HT-29 (cell line): Measurements from ENCODE around the gene PSMF1. TPM values are rescaled to one million over a fixed set of nuclear protein-coding genes. Genes with fewer than 3 reads are reported as not detected.

Experiments
- DNase-seq: peaks from one replicate; pipeline ENCODE4 v3.0.0-alpha.2; 2015; ENCODE audit warnings: low spot score
- total RNA-seq: library from RNA; depleted of rRNA; stranded (reverse); fragments of >200 nt; shearing (Covaris generic); gene quantifications from 2 replicates; pipeline ENCODE4 v1.2.3, GENCODE V29; 2014

PSMF1 gene
- total RNA-seq, 1 experiment from 2014 or later = 50.7 TPM

DNA sequence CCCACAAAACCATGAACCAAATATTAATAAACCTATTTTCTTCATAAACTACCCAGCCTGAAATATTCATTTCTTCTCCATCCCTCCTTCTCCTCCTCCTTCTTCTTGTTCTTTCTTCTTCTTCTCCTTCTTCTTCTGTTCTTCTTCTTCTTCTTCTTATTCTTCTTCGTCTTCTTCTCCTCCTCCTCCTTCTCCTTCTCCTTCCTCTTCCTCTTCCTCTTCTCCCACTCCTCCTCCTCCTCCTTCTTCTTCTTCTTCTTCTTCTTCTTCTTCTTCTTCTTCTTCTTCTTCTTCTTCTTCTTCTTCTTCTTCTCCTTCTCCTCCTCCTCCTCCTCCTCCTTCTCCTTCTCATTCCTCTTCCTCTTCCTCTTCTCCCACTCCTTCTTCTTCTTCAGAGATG, 71.4 kb downstream of the PSMF1 start:
- no peak for DNase-seq

DNA sequence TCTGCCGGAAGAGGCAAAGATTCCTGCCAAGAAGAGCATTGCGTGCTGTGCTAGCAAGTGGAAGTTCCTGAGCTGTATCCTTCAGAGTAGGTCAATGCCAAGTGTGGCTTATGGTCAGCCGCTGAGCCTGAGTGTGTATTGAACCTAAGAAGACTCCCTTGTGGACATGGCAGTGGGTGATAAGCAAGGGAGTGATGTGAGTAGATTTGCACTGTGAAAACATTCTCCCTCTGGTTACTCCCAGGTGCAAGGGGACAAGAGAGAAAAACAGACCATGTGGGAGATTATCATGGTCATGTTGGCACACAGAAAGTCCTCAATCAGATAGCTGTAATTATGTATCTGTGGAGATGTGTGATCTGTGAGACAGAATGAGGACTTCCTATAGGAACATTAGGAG, 72.4 kb downstream of the PSMF1 start:
- DNase-seq = no peak

DNA sequence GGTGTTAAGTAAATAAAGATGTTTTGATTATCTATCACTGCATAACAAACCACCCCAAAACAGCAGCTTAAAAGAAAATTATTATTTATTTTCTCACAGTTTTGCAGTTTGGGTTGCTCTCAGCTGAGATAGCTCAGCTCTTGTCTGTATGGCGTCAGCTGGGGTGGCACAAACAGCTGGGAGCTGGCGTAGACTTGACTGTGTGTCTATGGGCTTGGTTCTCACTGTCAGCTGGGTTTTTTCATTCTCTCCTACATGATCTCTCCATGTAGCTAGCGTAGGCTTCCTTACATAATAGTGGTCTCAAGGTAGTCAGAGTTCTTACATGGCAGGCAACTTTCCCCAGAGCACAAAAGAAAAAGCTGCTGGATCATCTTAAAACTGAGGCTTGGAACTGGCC, 72.9 kb downstream of the PSMF1 start:
- DNase-seq = no peak

DNA sequence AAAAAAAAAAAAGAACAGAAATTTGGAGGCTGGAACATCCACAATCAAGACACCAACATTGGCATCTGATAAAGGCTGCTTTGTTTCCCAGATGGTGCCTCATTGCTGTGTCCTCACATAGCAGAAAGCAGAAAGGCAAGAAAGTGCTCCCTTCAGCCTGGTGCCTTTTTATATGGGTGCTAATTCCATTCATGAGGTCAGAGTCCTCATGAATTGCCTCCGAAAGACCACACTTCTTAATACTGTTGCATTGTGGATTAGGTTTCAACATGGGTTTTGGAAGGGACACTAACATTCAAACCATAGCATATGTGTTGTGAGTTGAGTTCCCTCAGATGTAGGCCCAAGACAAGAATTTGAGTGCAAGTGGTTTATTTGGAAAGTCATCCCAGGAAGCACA, 76.8 kb downstream of the PSMF1 start:
- no peak for DNase-seq

DNA sequence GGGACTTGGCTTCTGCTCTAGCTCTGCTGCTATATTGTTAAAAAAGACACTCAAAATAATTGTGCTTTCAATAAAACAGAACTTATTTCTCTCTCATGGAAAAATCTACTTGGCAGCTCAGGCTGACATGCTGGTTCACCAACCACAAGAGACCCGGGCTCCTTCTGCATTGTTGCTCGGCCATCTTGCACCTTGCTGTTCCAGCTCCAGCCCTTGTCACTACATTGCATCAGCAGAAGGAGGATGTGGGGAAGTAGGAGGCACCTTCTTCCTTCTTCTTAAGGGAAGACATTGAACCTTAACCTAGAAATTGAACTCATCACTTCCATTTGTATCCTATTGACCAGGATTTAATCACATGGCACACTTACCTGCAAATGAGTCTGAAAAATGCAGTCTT, 78.2 kb downstream of the PSMF1 start:
- DNase-seq = no peak

DNA sequence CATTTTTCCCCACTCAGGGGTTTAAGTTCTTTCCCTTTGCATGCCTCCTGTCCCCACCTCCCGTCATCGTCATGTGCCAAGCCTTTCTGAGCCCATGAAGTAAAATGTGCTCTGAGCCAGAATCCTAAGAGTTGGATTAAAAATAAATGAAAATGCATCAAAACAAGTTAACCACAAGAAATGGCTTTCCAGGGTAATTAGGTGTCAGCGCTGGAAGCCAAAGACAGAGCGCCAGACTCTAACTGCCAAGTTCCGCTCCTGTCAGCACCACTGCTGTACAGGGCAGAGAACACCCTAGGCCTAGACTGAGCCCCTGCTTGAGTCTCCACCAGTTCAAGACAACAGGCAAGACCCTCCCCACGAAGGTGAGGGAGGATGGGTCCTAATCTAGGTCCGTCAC, 79.4 kb downstream of the PSMF1 start:
- no peak for DNase-seq

DNA sequence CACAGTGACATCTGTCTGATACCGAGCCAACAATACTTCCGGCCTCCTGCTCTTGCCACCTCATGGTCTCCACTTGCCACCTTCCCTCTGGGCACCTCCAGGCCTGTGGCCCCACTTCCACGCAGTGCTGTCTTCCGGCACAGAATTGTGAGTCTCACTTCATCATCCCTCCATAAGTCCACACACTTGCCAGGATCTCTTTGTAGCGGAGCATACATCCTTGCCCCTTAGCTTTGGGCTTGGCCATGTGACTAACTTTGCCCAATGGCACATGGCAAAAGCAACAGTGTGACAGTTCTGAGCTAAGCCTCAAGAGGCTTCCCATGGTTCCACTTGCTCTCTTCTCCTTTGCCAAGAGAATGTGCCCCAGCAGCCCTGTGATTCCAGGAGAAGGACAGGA, 80.3 kb downstream of the PSMF1 start:
- no peak for DNase-seq

DNA sequence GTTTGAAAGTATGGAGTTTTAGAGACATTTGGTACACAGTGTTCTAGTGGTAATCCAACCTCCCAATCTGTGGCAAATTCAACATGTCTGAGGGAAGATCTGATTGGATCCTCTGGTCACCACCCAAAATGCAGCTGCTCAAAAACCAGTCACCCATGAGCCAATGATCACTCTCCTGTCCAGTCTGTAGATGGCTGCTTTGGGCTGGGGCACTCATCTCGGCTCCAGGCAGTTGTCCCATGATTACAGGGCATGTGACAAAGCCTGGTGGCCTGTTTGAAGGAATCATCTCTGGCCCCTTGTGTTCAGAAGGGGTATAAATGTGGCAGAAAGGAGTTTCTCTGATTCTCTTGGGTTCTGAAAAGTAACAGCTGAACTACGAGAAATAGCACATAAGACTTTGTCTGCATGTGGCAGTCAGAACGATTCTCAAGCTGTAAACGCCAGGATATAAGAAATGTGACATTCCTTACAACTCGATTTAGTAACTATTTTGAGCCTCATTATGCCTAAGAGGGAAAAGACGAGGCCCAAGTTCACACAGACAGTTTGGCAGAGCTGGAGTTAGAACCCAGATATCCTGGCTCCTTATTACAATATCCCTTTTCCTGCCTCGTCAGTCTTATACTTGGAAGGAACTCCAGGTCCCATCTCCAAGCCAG, 80.9 kb downstream of the PSMF1 start:
- no peak for DNase-seq

DNA sequence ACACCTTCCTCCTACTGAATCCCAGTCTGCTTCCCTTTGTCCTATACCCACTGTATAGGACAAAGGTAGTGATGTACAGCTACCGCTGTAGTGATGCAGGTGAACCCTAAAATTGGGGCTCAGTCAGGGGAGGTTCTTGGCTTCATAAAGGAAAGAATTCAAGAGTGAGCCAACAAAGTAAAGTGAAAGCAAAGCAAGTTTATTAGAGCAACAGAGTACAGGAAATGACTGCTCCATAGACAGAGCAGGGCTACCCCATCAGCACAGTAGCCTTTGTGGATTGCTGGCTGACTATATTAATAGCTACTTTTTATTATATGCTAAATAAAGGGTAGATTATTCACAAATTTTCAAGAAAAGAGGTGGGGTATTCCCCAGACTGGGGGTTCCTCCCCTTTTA, 81.6 kb downstream of the PSMF1 start:
- no peak for DNase-seq

DNA sequence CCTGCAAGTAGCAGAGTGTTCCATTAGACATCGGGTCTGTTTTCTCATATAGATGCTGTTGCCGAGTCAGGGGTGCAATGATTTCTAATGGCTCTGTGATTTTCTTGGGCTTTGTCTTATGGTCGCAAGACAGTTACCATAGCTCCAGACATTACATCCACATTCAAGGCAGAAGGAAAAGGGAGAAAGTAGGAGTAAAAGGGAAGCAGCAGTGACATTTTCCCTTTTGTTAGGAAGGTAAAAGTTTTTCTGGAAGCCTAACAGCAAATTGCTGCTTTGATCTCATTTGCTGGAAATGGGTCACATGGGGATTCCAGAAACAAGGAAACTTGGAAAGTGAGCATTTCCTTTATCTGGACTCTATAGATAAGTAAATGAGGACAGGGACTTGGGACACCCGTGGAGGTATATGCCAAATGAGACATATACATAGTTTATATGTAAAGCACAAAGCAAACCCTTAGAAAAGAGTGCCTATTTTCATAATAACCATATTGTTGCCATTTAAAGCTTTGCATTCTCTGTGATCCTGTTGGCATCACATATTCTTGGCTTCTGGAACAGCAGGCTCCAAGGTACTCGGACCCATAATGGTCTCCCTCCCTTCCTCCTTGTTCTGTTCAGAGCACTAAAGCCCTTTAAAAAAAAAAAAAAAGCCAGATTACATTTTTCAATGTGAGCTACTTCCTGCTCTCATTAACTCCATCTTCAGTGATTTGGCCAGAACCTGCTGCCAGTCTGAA, 84.5 kb downstream of the PSMF1 start, which contains the start of gene C20orf202:
TSS of gene C20orf202 (plus strand) at position 693 of the 743 bp plus-strand sequence. CDS start 132 bp downstream, outside the sequence.
- DNase-seq = no peak

DNA sequence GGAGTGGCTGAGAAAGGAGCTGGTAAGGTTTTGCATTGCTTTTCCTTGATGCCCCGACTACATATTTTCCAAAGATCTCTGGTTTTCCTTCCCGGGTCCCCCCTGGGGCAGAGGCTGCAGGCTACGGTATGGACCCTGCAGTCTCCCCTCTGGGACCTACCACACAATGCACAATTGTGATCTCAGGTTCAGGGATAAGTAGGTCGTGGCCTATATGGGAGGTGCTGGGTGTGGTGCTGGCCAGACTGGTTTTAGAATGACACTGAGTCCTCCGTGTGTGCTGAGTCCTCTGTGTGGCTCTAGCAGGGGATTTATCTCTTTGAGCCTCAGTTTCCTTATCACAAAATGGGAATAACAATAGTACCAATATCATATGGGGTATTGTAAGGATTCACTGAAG, 85.2 kb downstream of the PSMF1 start:
- no peak for DNase-seq

DNA sequence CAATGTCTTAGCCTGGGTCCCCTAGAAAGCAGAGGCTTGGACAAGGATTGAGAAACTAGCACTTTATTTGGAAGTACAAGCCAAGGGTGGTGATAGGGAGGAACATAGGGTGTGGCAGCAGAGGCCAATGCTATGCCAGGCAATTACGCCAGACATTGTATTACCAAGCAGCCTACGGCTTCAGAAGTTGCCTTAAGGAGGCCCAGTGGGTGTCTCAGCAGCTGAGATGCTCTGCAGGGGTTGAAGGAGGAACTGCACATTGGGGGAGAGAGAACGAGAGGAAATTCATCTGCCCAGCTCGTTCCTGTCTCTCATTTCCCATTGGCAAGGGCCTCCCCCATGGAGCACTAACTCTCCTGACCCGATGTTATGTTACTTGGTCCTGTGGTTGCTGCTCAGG, 85.7 kb downstream of the PSMF1 start:
- no peak for DNase-seq

DNA sequence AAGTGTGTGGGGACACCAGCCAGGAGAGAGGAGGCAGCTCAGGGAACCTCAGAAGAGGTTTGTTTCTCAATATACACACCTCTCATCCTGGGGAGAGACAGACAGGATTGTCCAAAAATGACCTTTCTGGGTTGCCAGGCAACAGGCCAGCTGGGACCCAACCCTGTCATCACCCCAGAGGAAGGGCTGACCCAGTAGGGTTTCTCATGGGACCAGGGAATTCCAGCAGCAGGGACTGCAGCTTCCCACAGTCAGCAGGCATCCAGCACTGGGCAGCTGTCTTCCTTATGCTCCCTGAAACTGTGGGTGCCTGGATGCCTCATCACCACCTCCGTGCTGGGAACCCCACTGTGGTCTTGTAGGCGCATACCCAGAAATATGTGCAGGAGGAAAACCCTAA, 86.2 kb downstream of the PSMF1 start:
- DNase-seq = no peak

DNA sequence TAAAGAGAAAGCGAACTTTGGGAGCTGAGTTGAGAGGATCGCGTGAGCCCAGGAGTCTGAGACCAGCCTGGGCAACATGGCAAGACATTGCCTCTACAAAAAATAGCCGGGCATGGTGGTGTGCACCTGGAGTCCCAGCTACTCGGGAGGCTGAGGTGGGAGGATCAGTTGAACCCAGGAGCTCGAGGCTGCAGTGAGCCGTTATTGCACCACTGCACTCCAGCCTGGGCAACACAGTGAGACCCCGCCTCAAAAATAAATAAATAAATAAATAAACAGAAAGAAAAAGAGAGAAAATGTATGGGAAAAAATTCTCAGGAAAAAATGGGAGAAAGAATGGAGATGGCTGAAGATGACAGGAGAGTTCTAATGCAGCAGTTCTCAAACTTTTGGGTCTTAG, 87.4 kb downstream of the PSMF1 start:
- no peak for DNase-seq

DNA sequence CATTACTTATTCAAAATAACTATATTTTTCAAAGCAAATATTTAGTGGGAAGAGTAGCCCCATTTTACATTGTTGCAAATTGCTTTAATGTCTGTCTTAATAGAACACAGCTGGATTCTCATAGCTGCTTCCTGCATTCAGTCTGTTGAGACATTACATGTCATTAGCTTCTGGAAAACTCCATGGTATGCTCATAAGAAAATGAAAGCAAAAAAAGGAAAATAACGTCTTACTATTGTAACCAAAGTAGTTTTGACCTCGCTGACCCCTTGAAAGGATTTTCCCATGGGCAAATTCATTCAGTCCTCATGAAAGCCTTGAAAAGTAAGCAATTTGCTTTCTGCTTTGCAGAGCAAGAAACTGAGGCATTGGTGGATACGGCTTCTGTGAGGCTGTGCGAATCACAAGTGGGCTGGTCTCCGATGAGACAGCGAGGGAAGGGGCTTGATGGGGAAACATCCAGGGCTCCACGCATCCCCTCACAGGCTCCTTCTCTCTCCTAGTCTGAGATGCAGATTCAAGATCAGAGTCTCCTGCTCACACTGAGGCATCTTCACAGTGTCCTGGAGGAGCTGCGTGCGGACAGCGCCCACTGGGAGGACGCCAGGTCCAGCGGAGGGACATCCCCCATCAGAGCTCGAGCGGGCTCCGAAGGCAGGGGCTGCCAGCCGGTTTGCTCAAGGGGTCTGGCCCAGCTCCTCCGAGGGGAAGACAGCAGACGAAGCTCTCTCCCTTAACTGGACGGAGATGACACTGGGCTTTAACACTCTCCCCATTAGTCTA, 88.2 kb downstream of the PSMF1 start:
- DNase-seq = no peak

DNA sequence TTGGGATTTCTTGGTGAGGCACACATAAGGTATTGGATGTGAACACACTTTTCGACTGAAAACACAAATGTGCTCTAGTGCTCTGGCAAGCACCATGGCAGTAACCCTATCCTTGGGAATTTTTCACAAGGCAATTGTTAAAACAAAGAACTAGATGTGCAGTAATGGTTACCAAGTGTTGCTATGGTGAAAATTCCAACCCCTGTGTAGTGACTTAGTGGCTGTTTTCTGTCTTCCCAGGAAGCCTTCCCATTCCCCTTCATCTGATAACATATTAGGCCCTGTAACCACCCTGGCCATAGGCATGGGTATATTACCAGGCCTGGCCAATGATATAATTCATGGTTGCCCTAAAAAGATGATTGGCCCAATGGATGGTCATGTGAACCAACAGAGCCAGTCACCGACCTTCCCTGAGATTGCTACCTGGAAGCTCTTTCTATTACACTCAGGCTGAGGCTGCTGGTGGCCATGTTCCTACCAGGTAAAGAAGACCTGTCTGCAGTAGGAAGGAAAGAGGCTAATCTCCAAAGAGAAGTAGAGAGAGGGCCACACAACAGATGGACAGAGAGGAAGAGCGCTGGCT, 89.0 kb downstream of the PSMF1 start:
- no peak for DNase-seq

DNA sequence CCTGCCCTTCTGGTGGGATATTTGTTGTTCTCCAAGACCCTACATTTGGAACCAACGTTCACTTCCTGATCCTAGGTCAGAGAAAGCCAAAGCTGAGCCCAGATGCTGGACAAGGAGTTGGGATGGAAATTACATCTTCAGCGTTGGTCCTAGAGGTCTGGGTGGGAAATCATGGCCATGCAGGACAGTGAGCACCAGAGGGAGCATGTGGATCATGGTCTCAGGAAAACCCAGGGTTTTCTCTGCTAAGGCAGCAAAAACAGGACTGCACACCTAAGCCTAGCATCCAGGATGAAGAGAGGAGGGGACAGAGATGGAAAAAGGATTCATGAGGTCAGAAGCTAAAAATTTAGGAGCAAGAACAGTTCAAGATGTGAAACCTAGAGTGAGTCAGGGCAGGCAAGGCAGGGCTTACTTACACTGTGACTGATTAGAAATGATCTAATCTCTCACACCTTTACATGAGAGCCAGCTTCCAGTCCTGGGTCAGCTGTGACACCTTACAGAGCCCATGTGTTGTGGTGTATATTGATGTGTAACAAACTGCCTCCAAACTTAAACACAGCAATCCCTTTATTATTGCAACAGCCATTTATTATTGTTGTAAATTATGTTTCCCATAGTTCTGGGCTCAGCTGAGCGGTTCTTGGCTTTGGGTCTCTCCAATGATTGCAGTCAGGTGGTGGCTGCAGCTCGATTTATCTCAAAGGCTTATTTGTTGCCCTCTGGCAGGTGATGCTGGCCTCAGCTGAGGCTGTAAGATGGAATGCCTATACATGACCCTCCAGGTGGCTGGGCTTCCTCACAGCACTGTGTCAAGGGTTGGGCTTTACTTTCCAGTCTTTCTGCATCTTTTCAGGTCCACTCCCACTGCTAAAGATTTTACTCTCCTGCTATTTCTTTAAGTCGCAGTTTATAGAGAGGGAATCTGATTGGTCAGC, 91.3 kb downstream of the PSMF1 start:
- DNase-seq = no peak

DNA sequence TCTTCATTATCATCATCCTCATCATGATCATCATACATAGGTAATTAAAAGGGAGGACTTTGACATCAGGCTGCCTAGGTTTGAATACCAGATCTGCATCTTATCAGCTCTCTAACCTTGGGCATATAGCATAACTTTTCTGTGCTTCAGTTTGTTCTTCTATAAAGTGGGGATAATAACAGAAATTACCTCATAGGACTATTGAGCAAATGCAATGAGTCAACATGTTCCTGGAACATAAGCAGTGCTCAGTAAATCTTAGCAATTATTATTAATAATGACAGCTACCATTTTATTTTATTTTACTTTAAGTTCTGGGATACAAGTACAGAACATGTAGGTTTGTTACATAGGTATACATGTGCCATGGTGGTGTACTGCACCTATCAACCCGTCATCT, 92.1 kb downstream of the PSMF1 start:
- DNase-seq = no peak

DNA sequence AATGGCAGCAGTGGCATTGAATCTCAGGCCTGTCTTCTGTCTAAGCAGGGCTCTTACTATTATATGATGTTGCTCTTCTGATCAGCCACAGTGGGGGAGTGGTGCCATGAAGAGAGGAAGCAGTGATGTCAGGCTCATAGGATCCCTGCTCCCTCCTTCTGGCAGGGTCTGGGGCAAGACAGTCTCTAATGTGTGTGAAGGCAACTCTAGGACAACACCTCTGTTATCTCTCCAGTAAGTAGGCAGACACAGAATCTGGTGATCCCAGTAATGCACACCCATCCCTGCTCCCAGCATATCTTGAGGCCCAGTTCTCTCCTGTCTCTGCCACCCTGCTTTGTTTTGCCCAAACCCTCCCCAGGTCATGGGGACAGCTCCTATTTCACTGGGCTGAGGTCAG, 93.6 kb downstream of the PSMF1 start:
- no peak for DNase-seq

DNA sequence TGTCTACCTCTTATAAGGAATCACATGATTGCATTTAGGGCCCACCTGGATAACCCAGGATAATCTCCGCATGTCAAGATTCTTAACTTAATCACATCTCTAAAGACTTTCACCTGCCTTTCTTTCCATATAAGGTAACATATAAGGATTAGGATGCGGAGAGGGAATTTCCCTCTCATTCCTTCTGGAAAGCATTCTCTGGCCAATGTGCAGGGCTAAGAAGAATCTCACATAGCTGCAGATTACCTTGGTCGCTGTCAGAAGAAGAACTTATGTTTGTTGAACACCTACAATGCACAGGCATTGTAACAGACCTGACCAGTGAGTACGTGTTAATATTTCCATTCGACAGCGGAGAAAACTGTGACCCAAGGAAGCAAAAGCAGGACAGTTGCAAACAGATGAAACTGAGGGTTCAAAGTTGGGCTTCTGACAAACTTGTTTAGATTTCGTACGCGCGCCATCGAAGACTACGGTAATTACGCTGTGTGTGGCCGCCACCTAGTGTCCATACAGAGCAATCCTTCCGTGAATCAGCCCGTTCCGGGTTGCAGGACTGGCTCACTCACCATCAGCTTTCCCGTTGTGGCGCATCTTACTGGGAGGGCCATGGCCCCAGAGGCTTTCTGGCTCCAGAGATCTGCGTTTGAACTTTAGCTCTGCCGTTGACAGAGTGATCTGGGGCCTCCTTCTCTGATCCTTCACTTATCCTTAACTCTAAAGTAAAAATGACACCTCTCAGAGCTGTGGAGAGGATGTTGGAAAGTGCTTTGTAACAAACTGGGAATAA, 94.4 kb downstream of the PSMF1 start:
- peak; percentile 84 for DNase-seq
